GM21526 (cell line): ENCODE data around the gene ZNF626.
"Not testable (repeated sequence)": the region's sequence is repeated elsewhere in the genome, so short reads cannot be mapped to it uniquely, and the experiment has no call there.

Experiments
- ATAC-seq: cut with Tn5 transposase; IDR thresholded peaks from one replicate; pipeline ENCODE4 v1.9.1; 2021; ENCODE audit warnings: moderate library complexity; ENCODE audit not compliant: unreplicated experiment, low FRiP score

ZNF626 gene

DNA sequence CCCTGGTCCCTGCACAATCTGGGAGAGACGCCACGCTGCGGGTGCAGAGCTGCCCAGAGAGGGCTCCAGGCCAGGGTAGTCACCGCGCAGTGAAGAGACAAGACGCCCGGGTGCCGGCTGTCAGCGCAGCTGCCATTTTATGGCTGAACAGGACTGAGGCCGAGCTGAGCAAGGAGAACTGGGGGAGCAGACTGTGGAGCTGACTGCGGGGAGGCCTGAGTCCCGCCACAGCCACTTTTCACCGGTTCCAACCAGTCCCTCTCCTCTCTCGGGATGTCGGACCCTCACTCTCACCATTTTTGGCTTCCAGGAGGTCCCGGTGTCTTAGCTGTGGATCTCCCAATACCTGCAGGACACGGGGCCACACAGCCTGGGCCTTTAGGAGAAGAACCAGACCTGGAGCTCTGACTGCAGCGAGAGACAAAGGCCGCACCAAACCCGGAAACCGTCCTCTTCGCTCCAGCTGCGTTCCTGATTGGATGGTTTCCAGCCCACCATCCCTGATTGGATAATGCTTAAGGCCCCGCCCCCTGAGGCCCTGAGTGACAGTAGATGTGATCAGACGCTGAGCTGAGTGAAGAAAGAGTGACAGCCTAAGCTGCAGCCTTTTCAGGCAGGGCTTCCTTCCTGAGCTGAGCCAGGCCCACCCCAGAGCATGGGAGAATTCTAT is at the start of gene ZNF626:
ZNF626 (minus strand) TSS at position 422 of the 670 bp plus-strand sequence; CDS start at position 297, 125 bp downstream.
- peak; percentile 68 for ATAC-seq

DNA sequence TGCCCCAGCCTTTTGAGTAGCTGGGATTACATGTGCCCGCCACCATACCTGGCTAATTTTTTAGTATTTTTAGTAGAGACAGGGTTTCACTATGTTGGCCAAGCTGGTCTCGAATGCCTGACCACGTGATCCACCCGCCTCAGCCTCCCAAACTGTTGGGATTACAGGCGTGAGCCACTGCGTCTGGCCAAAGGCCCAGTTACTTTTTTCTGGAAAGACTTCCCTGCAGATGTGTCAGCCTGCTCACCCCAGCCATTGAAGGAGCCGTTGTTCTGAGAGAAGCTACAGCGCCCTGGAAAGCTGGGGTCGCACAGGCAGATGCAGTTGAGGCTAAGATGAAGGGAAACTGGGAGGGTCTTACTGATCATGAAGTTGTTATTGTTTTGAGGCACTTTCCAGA is 7.9 kb upstream of the ZNF626 start:
- ATAC-seq = no peak

DNA sequence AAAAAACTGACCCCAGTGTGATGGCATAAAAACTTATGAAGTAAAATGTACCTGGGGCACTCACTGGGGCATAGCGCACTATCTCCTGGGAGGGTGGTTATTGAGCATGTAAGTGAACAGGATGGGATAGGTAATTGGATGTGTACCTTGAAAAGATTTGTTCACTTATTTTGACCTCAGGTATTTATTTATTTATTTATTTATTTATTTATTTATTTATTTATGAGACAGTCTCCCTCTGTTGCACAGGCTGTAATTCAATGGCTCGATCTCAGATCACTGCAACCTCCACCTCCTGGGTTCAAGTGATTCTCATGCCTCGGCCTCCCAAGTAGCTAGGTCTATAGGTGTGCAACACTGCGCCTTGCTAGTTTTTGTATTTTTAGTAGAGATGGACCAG is 5.9 kb upstream of the ZNF626 start:
- no peak for ATAC-seq

DNA sequence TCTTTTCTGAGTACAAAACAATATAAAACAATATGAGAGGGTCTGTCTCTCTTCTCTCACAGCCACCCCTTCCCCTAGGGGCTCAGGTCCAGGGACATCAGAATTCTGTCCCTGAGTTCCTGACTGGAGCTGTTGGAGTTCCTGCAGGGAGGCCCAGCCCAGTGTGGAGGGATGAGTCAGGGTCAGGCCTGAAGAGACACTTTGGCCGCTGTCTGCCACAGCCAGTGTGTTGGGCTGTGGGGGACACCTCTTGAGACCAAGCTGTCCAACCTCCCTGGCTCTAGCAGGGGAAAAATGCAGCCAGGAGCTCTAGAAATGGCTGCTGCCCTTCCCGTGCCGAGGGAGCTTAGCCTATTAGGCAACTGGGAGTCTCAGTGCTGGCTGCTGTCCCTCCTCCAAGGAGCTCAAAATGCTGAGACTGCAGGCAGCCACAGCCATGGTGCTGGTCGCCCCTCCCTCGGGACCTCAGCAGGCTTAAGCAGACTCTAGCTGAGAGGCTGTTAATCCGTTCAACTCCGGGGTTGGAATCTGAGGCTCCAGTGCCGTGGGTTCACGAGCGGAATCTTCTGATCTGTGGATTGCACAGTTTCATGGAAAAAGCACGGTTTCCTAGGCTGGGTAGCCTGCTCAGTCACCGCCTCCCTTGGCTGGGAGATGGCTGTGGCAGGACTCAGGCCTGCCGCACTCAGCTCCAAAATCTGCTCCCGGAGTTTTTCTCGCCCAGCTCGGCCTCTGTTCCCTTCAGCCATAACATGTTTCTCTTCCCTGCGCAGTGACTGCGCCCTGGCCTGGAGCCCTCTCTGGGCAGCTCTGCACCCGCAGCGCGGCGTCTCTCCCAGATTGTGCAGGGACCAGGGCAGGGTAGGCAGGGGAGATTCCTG is 3.8 kb upstream of the ZNF626 start:
- no peak for ATAC-seq

DNA sequence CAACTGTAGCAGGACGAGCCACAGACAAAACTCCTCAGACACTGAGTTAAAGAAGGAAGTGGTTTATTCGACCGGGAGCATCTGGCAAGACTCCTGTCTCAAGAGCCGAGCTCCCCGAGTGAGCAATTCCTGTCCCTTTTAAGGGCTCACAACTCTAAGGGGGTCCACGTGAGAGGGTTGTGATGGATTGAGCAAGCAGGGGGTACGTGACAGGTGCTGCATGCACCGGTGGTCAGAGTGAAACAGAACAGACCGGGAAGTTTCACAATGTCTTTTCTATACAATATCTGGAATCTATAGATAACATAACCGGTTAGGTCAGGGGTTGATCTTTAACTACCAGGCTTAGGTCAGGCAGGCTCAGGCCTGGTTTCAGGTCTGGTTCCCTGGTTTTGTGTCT is 3.1 kb upstream of the ZNF626 start:
- ATAC-seq = not testable (repeated sequence)

DNA sequence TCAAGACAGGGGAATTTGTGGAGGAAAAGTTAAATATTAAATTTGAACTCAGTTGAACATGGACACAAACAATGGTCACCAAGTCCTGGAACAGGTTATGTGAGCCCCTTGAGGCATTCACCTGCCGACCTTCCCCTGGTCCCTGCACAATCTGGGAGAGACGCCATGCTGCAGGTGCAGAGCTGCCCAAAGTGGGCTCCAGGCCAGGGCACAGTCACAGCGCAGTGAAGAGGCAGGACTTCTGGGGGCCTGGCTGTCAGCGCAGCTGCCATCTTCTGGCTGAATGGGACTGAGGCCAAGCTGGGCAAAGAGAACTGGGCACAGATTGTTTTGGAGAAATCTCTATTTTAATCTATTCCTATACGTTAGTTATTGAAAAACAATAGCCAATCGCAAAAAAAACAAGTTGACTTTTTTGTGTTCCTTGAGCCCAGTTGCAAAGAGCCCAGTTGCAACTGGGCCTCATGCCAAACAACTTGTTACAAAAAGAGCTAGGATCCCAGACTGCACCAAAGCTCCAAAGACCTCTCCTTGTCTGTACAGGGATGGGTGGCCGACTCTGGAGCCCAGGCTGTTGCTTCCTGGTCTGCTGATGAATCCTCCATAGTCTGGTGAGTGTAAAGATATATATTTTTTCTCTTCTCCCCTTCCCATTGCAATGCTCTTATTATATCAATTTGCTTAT is 1.2 kb upstream of the ZNF626 start:
- no peak for ATAC-seq

DNA sequence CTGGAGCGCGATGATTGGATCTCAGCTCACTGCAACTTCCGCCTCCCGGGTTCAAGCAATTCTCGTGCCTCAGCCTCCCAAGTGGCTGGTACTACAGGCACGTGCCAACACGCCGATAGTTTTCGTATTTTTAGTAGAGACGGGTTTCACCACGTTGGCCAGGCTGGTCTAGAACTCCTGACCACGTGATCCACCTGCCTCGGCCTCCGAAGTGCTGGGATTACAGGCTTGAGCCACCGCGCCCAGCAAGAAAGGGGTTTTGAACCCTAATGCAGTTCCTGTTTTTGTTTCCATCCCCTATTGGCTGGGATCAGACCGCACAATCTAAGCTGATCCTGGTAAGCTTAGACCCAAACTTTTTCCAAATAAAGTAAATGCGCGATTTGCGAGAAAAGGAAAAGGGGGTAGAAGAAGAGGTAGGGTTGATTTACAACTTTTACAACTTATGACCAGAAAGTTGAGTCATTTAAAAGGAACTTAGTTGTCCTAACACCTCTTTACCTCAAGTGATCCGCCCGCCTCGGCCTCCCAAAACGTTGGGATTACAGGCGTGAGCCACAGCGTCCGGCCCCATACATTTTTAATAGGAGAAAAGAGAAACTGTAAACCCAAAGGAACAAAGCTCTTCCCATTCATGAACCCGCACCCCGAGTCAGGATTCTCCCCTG is 764 bp downstream of the ZNF626 start:
- ATAC-seq = no peak

DNA sequence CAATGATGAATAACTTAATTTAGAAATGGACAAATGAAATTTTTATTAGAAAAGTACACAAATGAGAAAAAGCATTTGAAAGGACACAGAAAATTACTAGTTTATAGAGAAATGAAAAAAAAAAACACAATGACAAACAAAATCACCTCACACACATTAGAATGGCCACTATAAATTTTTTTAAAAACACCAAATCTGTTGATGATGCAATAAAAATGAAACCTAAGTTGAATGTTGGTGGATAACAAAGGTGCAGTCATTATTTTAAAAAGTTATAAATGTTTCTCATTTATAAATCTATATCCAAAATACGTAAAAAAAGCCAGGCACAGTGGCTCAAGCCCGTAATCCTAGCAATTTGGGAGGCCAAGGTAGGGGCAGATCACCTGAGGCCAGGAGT is 20.8 kb downstream of the ZNF626 start:
- no peak for ATAC-seq

DNA sequence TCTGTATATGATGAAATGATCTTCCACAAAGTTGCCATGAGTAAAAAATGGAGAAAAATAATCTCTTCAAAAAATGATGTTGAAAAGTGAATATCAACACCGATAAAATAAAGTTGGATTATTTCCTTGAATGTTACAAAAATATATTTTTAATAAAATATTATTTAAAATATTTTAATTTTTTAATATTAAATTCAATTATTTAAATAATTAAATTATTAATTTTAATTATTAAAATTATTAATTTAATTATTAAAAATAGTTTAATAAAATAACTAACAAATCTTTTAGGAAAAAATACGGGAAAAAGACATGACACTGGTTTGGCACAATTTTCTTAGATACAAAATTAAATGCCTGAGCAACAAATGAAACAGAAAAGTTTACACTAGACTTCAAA is 21.3 kb downstream of the ZNF626 start:
- no peak for ATAC-seq

DNA sequence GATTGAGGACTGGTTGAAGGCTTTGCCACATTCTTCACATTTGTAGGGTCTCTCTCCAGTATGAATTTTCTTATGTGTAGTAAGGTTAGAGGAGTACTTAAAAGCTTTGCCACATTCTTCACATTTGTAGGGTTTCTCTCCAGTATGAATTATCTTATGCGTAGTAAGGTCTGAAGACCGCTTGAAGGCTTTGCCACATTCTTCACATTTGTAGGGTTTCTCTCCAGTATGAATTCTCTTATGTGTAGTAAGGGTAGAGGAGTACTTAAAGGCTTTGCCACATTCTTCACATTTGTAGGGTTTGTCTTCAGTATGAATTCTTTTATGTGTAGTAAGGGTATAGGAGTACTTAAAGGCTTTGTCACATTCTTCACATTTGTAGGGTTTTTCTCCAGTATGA is 36.8 kb downstream of the ZNF626 start:
- not testable (repeated sequence) for ATAC-seq

DNA sequence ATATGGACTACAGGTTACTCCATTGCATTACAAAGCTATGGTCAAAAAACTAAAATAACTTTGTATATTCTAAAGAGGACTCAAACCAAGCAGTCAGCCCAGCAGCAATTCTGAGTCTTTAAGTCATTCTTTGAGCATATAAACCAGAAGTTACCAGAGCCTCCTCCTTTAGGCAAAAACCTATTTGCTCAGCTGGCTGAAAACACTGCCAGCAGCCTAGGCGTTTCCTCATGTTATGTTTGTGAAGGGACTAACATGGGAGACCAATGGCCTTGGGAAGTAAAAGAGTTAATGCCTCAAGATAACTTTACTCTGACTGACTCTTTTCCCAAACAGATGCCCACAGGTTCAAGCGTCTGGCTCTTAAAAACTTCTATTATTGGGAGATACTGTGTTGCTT is 45.3 kb downstream of the ZNF626 start:
- ATAC-seq = no peak

DNA sequence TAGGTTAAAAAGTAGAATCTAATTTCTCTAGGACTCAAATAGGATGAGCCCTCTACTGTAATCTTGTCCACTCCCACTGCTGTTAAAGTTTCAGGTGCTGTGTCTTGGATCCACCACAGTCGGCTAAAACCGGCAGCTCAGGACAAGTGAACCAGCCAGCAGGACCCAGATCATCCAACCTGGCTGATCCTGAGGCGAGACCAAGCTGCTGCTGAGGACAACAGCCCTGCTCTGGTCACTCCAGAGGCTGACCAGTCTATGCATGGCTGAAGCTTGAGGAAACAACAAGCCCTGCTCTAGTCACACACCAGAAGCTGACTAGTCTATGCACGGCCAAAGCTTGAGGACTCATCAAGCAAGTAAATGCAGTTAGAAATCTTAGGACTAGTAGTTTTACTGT is 46.4 kb downstream of the ZNF626 start:
- not testable (repeated sequence) for ATAC-seq

DNA sequence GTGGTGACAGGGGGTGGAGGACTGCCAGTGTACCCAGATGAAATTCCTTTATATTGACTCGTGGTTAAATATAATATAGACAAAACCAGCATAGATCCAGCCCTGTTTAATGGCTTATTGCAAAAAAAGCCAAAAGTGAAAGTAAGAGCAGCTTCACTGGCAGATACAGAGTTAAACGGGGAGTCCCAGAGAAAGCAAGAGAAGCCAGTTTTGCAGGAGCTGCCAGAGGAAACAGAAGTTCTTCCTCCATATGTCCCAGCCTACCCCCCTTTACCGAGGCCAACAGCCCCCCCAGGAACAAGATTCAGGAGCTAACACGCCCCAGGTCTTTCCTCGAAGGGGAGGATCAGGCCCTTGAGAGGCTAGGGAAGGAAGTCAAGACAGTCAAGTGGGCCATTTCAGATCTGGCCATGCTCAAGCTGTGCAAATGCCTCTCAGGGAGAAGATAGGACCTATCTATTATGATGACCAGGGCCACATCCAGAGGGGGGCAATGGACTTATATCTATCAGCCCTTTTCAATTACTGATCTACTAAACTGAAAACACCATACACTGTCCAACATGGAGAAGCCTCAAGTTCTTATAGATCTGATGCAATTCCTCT is 48.6 kb downstream of the ZNF626 start:
- ATAC-seq = no peak

DNA sequence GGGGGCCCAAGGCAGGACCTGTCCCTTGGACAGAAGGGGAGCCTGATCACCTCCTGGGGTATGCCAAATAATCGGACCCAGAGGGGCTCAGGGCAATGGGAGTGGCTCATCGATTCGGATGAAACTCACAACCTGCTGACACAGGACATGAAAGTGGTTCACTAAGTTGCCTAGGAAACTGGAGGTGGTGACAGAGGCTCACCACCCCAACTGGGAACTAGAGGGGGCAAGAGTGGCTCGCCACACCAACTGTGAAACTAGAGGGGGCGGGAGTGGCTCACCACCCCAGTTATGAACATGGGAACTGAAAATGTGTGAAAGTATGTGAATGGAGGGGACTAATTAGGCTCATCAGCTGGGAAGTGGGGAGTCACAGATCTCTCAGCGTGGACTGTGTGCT is 49.5 kb downstream of the ZNF626 start:
- ATAC-seq = no peak

DNA sequence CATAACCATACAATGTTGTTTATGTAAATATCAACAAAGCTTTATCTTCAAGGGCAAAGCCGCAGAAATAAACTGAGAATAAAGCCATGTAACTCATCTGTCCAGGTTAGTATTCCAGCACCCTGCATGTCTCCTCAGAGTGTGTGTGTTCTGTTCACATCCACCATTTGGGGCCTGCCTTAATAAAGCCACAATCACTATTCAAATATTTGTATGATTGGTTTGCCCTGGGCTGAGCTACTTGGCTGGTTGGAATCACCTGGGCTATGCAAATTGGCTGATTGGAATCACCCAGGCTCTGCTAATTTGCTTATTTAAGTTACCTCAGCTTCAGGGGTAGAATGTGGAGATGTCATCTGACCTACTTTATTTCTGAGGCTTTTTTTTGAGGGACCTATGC is 53.4 kb downstream of the ZNF626 start:
- ATAC-seq = no peak
